ENCODE data around the gene TSPYL2. TPM values are rescaled to one million over a fixed set of nuclear protein-coding genes. Genes with fewer than 3 reads are reported as not detected.
A peak's percentile ranks its signal among the peaks of the same experiment; 100 is the strongest.

TSPYL2 gene
- total RNA-seq, 1 donor from 2014 or later = 31.5 TPM

- Histone ChIP-seq H3K9ac (ENCODE audit: low read length) (no peak overlapping the region), H3K4me1 (ENCODE audit: insufficient read depth, low read length) (no peaks in the 10 kb centered on the region), H3K4me3 (ENCODE audit: insufficient read depth, low read depth, low read length) (no peak overlapping the region), H2AFZ (ENCODE audit: low read depth, low read length) (no peak overlapping the region), H3K27ac (ENCODE audit: low read depth, low read length) (no peak overlapping the region), H3K4me2 (ENCODE audit: low read length) (no peak overlapping the region), H3K27me3 (ENCODE audit: insufficient read depth, low read length) (no peaks in the 10 kb centered on the region), H3K79me2 (ENCODE audit: insufficient read depth, low read length) (no peaks in the 10 kb centered on the region), H4K20me1 (ENCODE audit: insufficient read depth, low read length) (peaks cover 10% of the 10 kb centered on the region), H3K9me3 (ENCODE audit: insufficient read depth, low read depth, low read length) (no peaks in the 10 kb centered on the region), H3K36me3 (ENCODE audit: insufficient read depth, low read length) (no peaks in the 10 kb centered on the region)
- H3K4me3 Mint-ChIP-seq (ENCODE audit: unreplicated experiment) = no peak overlapping the region
- peaks cover 19% of the 10 kb centered on the region for H3K4me1 Mint-ChIP-seq (ENCODE audit: low read depth, unreplicated experiment)
- H3K9me3 Mint-ChIP-seq (ENCODE audit: unreplicated experiment) = no peaks in the 10 kb centered on the region
- H3K27me3 Mint-ChIP-seq (ENCODE audit: low read depth, unreplicated experiment) = no peaks in the 10 kb centered on the region
- peak overlapping the region; percentile 41 for H3K27ac Mint-ChIP-seq (ENCODE audit: unreplicated experiment)
- FAIRE-seq (no peak), DNase-seq (ENCODE audit: low read depth) (no peak)
- TF ChIP-seq EZH2 (IDR thresholded peaks at IDR 0.05; ENCODE audit: insufficient read depth, low read length) (no peak), CTCF (IDR thresholded peaks at IDR 0.05; ENCODE audit: insufficient read depth, low read depth, low read length) (no peak)
- H3K36me3 Mint-ChIP-seq (ENCODE audit: low read depth, unreplicated experiment) = peaks cover 2% of the 10 kb centered on the region
Observed at GRCh38 chrX:53076671-53077070, 5.5 kb upstream of the TSPYL2 start.

- Histone ChIP-seq H2AFZ (ENCODE audit: low read depth, low read length) (no peak overlapping the region), H3K36me3 (ENCODE audit: insufficient read depth, low read length) (no peaks in the 10 kb centered on the region), H3K9me3 (ENCODE audit: insufficient read depth, low read depth, low read length) (no peaks in the 10 kb centered on the region), H3K79me2 (ENCODE audit: insufficient read depth, low read length) (peaks cover 1% of the 10 kb centered on the region), H3K27ac (ENCODE audit: low read depth, low read length) (no peak overlapping the region), H3K4me2 (ENCODE audit: low read length) (no peak overlapping the region), H3K4me3 (ENCODE audit: insufficient read depth, low read depth, low read length) (no peak overlapping the region), H3K9ac (ENCODE audit: low read length) (no peak overlapping the region), H3K4me1 (ENCODE audit: insufficient read depth, low read length) (no peaks in the 10 kb centered on the region), H3K27me3 (ENCODE audit: insufficient read depth, low read length) (no peaks in the 10 kb centered on the region), H4K20me1 (ENCODE audit: insufficient read depth, low read length) (peaks cover 3% of the 10 kb centered on the region)
- TF ChIP-seq CTCF (IDR thresholded peaks at IDR 0.05; ENCODE audit: insufficient read depth, low read depth, low read length) (no peak), EZH2 (IDR thresholded peaks at IDR 0.05; ENCODE audit: insufficient read depth, low read length) (no peak)
- Mint-ChIP-seq H3K27ac (ENCODE audit: unreplicated experiment) (no peak overlapping the region), H3K27me3 (ENCODE audit: low read depth, unreplicated experiment) (no peaks in the 10 kb centered on the region), H3K36me3 (ENCODE audit: low read depth, unreplicated experiment) (peaks cover 2% of the 10 kb centered on the region), H3K9me3 (ENCODE audit: unreplicated experiment) (no peaks in the 10 kb centered on the region), H3K4me3 (ENCODE audit: unreplicated experiment) (no peak overlapping the region), H3K4me1 (ENCODE audit: low read depth, unreplicated experiment) (peaks cover 12% of the 10 kb centered on the region)
- FAIRE-seq (no peak), DNase-seq (ENCODE audit: low read depth) (no peak)
Observed at GRCh38 chrX:53077207-53078197, 4.7 kb upstream of the TSPYL2 start.

- Histone ChIP-seq H3K9me3 (ENCODE audit: insufficient read depth, low read depth, low read length) (no peaks in the 10 kb centered on the region), H3K27me3 (ENCODE audit: insufficient read depth, low read length) (no peaks in the 10 kb centered on the region), H3K4me3 (ENCODE audit: insufficient read depth, low read depth, low read length) (no peak overlapping the region), H3K4me2 (ENCODE audit: low read length) (no peak overlapping the region), H3K9ac (ENCODE audit: low read length) (no peak overlapping the region), H3K27ac (ENCODE audit: low read depth, low read length) (no peak overlapping the region), H3K36me3 (ENCODE audit: insufficient read depth, low read length) (no peaks in the 10 kb centered on the region), H3K79me2 (ENCODE audit: insufficient read depth, low read length) (peaks cover 16% of the 10 kb centered on the region), H3K4me1 (ENCODE audit: insufficient read depth, low read length) (peaks cover 8% of the 10 kb centered on the region), H2AFZ (ENCODE audit: low read depth, low read length) (no peak overlapping the region), H4K20me1 (ENCODE audit: insufficient read depth, low read length) (peaks cover 14% of the 10 kb centered on the region)
- H3K27me3 Mint-ChIP-seq (ENCODE audit: low read depth, unreplicated experiment) = no peaks in the 10 kb centered on the region
- H3K4me3 Mint-ChIP-seq (ENCODE audit: unreplicated experiment) = no peak overlapping the region
- H3K4me1 Mint-ChIP-seq (ENCODE audit: low read depth, unreplicated experiment) = peaks cover 12% of the 10 kb centered on the region
- TF ChIP-seq CTCF (IDR thresholded peaks at IDR 0.05; ENCODE audit: insufficient read depth, low read depth, low read length) = no peak
- no peak for TF ChIP-seq EZH2 (IDR thresholded peaks at IDR 0.05; ENCODE audit: insufficient read depth, low read length)
- DNase-seq (ENCODE audit: low read depth) = no peak
- peak overlapping the region; percentile 58 for H3K27ac Mint-ChIP-seq (ENCODE audit: unreplicated experiment)
- H3K9me3 Mint-ChIP-seq (ENCODE audit: unreplicated experiment) = no peaks in the 10 kb centered on the region
- FAIRE-seq = no peak
- H3K36me3 Mint-ChIP-seq (ENCODE audit: low read depth, unreplicated experiment) = peaks cover 2% of the 10 kb centered on the region
Observed at GRCh38 chrX:53078943-53079342, 3.2 kb upstream of the TSPYL2 start.

Data from astrocyte (in vitro differentiated cells and primary cell).